ENCODE data around the gene HOXC9.
A peak's percentile ranks its signal among the peaks of the same experiment; 100 is the strongest.

Gene HOXC9

DNA sequence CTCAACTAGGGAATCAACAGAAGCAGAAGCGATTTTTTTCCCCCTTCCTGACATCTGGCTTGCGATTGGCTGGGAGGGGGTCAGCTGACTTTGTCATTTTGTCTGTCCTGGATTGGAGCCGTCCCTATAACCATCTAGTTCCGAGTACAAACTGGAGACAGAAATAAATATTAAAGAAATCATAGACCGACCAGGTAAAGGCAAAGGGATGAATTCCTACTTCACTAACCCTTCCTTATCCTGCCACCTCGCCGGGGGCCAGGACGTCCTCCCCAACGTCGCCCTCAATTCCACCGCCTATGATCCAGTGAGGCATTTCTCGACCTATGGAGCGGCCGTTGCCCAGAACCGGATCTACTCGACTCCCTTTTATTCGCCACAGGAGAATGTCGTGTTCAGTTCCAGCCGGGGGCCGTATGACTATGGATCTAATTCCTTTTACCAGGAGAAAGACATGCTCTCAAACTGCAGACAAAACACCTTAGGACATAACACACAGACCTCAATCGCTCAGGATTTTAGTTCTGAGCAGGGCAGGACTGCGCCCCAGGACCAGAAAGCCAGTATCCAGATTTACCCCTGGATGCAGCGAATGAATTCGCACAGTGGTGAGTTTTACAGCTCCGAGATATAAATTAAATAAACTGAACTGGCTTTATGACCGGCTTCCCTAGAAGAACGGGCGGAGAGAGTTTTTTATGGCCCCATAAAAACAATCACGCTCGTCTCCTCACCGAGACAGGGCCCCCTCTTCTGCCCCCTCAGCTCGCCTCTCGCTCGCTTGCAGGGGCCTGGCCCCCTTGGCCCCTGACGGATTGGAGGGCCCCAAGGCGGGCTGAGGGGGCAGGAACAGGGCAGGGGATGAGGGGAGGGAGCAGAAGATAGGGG is 28.6 kb downstream of the HOXC9 start, which contains the start of gene HOXC6:
HOXC6 (plus strand) TSS at position 127 of the 888 bp plus-strand sequence; CDS start at position 209, 82 bp downstream.
- DNase-seq (ENCODE audit: low read depth, low spot score) = no peak

DNA sequence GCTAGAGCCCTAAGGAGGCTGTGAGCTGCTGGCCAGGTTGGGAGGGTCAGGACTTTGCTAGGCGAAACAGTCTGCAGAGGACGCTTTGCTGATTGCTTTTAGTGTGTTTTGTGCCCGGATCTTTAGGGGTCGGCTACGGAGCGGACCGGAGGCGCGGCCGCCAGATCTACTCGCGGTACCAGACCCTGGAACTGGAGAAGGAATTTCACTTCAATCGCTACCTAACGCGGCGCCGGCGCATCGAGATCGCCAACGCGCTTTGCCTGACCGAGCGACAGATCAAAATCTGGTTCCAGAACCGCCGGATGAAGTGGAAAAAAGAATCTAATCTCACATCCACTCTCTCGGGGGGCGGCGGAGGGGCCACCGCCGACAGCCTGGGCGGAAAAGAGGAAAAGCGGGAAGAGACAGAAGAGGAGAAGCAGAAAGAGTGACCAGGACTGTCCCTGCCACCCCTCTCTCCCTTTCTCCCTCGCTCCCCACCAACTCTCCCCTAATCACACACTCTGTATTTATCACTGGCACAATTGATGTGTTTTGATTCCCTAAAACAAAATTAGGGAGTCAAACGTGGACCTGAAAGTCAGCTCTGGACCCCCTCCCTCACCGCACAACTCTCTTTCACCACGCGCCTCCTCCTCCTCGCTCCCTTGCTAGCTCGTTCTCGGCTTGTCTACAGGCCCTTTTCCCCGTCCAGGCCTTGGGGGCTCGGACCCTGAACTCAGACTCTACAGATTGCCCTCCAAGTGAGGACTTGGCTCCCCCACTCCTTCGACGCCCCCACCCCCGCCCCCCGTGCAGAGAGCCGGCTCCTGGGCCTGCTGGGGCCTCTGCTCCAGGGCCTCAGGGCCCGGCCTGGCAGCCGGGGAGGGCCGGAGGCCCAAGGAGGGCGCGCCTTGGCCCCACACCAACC is 29.8 kb downstream of the HOXC9 start:
- no peak for DNase-seq (ENCODE audit: low read depth, low spot score)

DNA sequence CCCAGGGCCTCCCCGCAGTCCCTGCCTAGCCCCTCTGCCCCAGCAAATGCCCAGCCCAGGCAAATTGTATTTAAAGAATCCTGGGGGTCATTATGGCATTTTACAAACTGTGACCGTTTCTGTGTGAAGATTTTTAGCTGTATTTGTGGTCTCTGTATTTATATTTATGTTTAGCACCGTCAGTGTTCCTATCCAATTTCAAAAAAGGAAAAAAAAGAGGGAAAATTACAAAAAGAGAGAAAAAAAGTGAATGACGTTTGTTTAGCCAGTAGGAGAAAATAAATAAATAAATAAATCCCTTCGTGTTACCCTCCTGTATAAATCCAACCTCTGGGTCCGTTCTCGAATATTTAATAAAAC is 30.5 kb downstream of the HOXC9 start:
- no peak for DNase-seq (ENCODE audit: low read depth, low spot score)

DNA sequence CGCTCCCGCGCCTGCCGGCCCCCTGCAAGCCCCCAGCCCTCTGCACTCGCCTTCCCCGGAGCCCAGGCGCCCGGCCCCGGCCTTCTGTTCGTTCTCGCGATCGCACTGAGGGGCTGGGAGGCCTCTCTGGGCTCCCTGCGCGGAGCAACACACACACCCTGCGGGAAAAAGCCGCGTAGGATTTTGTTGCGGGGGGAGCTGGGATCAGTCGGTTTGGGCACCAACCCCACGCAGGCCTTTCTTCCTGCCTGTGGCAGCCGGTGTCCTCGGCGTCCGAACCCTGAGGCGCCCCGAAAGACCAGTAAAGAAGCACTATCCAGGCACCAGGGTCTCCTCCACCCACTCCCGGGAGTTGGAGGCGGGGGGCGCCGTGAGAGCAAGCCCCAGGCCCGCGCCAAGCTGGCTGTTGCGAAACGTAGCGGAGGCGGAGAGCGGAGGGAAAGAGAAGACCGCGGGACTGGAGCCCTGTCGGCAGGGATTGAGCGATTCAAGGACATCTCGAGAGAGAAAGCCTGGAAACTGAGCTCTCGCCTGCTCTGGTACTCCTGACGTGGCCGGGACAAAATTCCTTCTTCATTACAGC is 31.0 kb downstream of the HOXC9 start:
- DNase-seq (ENCODE audit: low read depth, low spot score) = no peak

DNA sequence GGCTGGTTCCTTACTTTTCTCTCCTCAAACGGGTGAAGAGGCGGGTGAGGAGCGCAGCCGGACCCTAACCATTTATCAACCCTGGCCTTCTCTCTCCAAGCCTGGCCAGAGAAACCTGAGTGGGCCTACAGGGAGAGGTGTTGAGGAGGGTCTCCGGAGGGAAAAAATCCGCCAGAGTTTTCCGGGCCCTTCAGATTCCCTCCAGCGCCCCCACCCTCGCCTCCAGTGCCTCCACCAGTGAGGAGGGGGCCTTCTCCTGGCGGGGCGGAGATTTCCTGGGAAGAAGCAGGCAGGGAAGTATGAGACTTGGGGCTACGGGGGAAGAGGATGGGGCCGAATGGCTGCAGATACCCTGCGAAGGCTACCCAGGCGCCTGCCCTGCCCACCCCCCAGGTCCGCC is 31.5 kb downstream of the HOXC9 start:
- no peak for DNase-seq (ENCODE audit: low read depth, low spot score)

DNA sequence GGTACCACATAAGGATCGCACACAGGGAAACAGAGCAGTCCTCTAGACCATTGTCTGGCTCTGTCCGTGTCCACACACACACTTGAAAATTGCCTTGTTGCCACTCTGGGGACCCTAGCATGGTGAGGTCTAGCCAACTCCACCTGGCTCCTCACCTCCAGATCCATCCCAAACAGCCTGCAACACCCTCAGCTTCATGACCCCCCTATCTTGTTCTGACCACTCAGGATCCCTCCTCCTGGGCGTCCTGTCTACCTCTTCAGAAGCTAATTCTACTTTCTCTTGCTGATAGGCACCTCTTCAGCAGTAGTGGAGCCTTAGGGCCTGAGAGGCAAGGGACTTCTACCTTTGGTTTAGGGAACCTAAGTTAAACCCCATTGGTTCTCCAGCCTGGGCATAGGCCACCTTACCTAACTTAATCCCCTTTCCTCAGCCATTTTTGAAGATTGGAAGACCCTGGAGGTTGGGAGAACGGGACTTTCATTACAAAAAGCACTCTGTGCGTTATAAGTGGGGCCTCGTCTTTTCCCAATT is 32.2 kb downstream of the HOXC9 start:
- DNase-seq (ENCODE audit: low read depth, low spot score) = no peak

DNA sequence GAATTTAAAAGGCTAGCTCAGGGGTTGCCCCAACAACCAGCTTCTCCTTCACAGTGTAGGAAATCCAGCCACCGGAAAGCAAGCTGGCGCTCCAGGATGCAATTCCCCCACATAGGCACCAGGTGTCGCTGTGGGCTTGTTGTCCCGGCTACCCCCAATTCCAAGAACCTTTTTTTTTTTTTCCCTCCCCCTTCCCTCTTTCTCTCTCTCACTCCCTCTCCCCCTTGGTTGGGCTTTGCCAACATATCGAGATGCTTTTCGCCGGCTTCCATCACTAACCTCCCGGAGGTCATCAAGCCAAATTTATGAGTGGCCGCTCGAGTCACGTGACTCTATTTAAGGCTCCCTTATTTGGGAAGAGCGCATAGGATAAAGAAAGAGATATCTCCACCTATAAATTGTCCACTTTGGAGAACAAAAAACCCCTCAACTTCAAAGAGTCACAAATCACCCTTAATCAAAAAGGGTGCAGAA is 32.7 kb downstream of the HOXC9 start, which contains the start of gene HOXC5:
HOXC5 (plus strand) TSS at position 424 of the 474 bp plus-strand sequence. CDS start 73 bp downstream, outside the sequence.
- DNase-seq (ENCODE audit: low read depth, low spot score) = peak; percentile 40

DNA sequence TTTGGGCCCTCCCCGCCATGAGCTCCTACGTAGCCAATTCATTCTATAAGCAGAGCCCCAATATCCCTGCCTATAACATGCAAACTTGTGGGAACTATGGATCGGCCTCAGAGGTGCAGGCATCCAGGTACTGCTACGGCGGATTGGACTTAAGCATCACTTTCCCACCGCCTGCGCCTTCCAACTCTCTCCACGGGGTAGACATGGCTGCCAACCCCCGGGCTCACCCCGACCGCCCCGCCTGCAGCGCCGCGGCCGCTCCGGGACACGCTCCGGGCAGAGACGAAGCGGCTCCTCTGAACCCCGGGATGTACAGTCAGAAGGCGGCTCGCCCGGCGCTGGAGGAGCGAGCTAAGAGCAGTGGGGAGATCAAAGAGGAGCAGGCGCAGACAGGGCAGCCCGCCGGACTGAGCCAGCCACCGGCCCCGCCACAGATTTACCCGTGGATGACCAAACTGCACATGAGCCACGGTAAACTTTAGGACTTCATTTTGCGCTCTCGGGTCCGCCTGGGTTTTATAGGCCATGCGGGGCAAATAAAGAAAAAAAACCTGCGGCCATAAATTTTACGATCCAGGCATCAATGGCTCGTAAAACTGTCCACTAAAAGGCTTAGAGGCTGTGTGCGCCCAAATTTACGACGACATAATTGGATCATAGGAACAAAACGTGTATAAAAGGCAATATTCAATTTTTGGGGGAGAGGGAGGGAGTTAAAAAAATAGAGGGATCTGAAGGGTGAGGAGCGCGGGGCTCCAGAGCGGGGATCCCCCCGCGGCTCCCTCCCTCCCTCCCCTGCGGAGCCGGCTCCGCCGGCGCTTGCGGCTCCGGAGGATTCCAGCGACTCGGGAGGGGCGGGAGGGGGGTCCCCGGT is 33.4 kb downstream of the HOXC9 start:
- no peak for DNase-seq (ENCODE audit: low read depth, low spot score)

DNA sequence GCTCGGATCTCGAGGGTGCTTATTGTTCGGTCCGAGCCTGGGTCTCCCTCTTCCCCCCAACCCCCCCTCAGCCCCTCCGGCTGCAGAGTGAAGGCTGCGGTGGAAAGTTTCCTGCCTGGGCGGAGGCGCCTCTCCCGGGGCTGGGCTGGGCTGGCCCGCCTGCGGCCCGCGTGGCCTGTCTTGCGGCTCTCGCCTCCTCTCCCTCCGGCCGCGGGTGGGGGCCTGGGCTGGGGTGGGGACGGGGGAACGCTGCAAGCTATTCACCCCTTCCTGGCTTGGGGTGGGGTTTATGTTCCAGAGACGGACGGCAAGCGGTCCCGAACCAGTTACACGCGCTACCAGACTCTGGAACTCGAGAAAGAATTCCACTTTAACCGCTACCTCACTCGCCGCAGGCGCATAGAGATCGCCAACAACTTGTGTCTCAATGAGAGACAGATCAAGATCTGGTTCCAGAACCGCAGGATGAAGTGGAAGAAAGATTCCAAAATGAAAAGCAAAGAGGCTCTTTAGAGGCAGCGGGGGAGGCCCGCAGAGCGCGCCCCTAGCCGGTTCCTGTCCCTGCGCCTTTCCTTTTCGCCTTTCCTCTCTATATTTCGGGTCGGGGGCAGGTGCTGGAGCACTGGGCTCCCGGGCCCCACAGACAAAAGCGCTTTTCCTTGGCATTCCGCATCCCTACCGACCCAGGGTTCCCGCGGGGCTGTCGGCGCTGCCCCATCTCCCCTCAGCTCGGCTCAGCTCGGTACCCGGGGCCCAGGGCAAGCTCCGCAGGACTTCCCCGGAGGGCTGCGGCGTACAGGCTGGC is 34.2 kb downstream of the HOXC9 start:
- DNase-seq (ENCODE audit: low read depth, low spot score) = no peak

DNA sequence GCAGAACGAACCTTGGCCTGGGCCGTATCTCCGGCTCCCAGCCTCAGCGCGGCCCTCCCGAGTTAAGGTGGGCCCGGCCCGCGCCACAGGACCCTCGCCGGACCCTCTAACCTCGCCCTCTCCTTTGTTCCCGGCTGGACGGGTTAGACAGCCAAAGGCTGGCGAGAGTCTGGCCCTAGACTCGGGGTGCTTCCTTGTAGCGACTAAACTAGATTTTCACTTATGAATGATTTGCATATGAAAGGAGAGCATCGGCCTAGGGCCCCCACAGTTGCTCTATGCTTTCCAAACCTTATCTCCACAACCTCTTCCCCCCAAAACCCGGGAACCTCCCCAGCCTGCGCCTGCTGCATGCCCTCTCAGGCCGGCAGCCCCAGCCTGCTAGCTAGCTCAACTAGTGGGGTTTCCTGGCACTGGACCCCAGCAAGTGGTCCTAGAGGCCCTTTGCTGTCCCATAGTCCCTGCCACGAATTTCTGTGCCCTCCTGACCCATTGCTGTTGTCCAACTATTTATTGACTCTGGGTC is 34.9 kb downstream of the HOXC9 start:
- no peak for DNase-seq (ENCODE audit: low read depth, low spot score)

DNA sequence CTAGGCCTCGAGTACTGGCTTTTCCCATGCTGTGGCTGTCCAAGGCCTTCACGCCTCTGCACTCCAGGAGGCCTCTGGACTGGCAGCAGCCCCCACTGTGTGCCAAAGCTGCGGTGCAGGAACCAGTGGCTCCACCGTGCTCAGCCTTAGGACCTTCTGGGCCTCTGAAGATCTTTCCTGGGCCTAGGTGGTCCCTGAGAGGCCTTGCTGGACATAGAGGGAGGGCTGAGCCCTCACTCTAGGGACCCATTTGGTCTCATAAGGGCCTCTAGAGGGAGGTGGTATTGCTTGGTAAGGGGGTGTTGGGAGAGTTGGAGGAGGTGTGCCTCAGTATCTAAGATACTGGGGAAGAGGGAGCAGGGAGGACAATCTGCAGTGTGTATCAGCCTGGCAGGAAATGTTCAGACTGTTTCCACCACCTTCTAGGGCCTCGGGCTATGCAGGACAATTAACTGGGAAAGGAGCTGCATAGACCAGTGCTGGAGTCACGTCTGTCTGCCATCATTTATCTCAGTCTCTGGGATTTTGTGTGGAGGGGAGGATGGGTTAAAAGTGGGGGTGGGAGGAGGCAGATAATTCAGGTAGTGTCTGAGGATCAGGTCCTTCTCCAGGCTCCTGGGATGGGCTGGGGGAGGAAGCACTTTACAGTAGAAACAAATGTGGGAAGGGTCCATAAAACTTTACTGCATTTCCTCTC is 35.8 kb downstream of the HOXC9 start:
- DNase-seq (ENCODE audit: low read depth, low spot score) = no peak

DNA sequence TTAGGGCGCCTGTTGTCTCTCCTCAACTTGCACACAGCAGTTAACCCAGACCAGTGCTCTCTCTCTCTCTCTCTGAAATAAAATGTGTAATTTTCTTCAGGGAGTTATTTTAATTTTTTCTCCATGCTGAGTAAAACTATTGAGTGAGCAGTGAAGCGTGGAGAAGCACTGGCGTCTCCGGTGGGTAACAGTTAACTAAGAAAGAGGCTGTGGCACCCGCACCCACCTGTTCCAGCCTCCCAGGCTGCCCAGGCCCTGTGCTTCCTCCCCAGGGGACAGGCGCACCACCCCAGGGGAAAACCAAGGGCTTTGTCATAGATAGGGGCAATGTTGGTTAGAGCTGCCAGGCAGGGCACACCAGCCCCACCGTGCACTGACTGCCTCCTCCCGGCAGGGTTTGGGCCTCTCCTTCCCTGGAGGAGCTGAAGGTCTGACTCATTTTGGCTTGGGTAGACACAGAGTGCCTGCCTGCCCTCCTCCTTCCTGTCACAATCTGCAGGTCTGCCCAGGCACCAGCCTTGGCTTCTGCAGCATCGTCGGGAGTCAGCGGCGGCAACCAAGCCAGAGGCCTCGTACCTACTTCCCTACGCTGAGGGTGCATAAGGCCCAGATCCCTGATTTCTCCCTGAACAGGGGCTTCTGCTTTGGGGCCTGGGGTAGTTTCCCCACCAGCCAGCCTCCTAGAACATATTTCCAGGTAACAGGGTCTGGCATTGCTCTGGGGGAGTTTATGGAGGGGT is 36.8 kb downstream of the HOXC9 start:
- DNase-seq (ENCODE audit: low read depth, low spot score) = no peak

DNA sequence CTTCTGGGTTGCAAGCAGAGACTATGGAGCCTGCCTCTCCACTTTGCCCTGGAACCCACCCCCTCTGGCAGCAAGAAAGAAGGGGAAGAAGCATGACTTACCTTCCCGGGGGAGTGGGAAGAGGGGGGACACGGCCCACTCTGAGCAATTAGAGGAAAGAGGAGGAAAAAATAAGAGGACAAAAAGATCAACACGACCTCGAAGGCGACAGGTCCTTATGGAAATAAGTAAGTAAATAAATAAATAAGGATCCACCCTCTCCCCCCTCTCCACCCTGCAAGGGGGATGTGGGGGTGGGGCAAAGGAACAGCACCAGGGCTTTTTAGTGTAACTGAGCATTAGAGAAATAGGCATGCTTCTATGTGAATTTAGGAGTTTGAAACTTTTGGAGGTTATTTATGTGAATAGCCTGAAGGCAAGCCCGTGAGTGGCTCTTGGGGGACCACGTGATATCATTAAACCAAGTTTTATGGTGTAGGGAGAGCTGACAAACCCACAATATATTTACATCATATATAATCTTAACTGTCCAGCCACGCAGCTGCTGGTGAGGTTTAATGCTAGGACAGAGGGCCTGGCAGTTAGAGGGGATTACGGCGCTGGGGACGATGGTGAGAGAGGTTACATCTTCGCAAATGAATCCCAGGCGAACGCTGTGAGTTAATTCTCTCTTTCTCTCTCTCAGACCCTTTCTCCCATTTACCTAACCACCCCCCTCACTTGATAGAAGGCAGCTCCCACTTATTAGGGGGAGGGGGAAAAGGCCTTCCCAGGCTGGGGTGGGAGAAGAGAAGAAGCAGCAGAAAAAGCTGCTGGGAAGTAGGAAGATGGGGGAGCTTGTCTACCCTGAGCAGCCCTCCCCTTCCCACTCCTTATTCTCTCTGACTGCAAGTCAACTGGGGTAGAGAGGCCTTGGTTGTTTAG is 37.7 kb downstream of the HOXC9 start:
- no peak for DNase-seq (ENCODE audit: low read depth, low spot score)

DNA sequence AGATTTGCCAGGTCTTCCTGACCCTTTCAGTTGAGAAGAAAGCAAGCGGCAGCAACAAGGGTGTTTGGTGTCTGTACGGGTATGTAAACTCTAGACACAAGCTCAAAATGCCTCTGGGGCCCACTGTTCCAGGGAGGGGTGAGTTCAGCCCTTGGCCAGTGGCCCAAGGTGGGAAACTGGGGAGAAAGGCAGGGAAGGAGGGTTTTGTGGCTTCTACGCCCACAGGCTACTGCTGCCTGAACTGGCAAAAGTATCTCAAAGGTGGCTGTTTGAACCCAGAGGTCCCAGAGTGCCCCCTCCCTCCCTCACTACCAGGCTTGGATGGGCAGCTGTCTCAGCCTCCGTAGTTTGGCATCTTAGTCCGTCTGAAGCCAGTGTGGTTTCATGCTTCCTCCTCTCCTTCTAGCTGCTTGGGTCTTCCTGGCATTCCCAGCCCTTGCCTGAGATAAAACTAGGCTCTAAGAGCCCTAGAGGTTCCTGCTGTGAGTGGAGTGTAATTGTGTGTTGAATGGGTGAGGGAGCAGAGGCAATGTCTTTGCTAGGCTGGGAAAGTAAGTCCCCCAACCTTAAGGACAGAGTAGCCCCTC is 38.4 kb downstream of the HOXC9 start:
- no peak for DNase-seq (ENCODE audit: low read depth, low spot score)

DNA sequence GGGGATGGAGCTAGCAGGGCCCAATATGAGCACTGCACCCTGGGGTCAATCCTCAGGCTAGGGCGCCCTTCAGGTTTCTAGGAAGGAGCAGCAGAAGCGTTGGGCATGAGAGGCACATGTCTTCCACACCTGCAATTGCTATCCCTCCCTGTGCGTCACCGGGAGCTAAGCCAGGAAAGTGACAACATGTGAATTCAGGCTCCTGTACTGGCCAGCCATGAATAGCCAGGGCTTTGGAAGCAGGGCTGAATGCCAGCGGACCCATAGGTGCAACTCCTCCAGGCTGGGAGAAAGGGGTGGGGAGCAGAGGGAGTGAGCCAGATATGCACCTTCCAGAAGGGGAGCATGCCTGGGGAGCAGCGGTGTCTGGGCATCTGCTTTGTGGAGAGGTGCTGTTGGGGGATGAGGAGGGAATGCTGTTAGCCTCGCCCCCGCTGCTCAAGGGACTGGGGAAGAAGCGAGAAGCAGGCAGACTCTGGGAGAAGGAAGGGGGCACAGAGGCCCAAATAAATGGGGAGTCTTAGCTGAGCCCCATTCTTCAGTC is 39.0 kb downstream of the HOXC9 start:
- DNase-seq (ENCODE audit: low read depth, low spot score) = no peak

DNA sequence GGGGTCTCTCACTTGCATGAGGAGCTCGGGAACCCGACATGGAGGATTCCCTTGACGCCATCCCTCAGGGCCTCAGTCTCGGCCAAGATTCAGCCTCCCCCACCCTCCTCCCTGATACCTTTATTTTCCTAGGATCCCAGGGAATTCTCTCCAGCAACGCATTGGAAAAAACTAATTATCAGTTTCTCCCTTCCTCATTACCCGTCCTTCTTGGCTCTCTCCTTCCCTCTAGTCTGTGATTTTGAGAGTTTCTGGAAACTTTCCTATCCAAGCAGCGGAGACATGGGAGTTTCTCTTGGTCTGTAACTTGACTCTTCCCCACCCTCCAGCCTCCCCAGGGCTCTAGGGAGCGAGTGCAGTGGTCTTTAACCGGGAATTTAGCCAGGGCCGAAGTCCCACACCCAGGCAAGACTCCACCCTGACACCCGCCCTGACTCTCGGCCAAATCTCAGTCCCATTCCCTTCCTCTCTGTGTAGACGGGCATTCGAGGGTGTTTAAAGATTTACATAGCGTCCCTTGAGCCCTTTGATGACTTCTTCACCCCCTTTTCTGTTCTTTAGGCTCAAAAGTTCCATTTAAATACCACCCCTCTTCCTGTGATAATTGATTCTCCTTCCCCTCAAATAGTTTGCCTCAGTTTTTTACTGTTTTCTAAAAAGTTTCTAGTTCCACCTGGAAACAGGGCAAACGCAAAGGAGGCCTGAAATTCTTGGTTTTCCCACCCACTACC is 39.6 kb downstream of the HOXC9 start:
- no peak for DNase-seq (ENCODE audit: low read depth, low spot score)

Data from activated naive CD8-positive, alpha-beta T cell treated with anti-CD3 and anti-CD28 coated beads, Interleukin-2, amount 50 U/mL, for 16 hours (primary cell).